ENCODE results near the gene JRKL. TPM values are rescaled to one million over a fixed set of nuclear protein-coding genes. Genes with fewer than 3 reads are reported as not detected.

JRKL gene
- total and polyA plus RNA-seq, 2 of the 13 experiments (the other 11 are each of a cell fraction or from before 2014, with no cell fraction given): 3.2 to 4.5 TPM

DNA sequence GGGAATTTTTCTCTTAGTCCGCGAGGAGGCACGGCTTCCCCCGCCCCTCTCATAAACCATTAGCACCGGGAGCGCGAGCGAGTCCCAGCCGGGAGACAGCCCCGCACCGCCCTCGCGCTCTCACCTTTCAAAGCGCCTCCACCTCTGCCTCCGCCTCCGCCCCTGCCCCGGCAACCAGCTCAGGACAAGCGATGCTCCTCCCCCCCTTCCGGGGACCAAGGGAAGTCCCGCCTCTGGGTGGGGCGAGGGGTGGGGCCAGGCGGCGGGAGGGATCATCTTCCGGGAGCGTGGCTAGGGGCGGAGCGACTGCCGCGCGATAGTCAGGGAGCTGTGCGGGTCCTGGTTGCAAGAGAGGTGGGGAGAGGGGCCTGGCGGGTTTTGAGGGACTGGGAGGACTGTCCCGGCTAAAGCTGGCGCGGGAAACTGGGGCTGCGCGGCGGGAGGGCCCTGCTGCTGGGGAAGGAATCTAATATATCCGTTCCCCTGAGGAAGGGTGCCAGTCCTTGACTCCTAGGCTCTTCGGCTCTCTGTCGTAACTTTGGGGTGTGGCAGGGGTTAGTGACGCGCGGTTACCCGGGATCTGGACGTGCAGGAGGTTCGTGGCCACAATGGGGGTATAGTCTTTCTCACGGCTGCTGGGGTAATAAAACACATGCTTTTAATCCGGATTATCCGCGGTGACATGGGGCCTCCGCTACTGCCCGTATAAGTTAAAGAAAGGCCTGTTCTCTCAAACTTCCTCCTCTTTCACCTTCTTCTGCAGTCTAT, at the start of gene JRKL, which contains the start of gene CCDC82 (continued):
- no peak for TF ChIP-seq ZBTB37 (CRISPR knock-in tag; IDR thresholded peaks at IDR 0.05)
- TF ChIP-seq SRSF9 (IDR thresholded peaks at IDR 0.05; ENCODE audit: borderline replicate concordance, insufficient read depth, low read depth, low read length, poor library complexity, severe bottlenecking): no peak
- TF ChIP-seq, protein P1, sequence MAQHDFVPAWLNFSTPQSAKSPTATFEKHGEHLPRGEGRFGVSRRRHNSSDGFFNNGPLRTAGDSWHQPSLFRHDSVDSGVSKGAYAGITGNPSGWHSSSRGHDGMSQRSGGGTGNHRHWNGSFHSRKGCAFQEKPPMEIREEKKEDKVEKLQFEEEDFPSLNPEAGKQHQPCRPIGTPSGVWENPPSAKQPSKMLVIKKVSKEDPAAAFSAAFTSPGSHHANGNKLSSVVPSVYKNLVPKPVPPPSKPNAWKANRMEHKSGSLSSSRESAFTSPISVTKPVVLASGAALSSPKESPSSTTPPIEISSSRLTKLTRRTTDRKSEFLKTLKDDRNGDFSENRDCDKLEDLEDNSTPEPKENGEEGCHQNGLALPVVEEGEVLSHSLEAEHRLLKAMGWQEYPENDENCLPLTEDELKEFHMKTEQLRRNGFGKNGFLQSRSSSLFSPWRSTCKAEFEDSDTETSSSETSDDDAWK (CRISPR knock-in tag; IDR thresholded peaks at IDR 0.05): no peak
- peak; percentile 79; the same call in 1 of the 2 replicates for TF ChIP-seq NCOA1 (CRISPR knock-in tag; IDR thresholded peaks at IDR 0.05)
- no peak for TF ChIP-seq JUN (CRISPR knock-in tag; IDR thresholded peaks at IDR 0.05)
- TF ChIP-seq LCORL (IDR thresholded peaks at IDR 0.05): no peak
- TF ChIP-seq LCORL (CRISPR knock-in tag; IDR thresholded peaks at IDR 0.05): peak; percentile 92
- TF ChIP-seq KDM2A (CRISPR knock-in tag; IDR thresholded peaks at IDR 0.05; ENCODE audit: borderline replicate concordance, low read depth): peak; percentile 44; the same call in 1 of the 2 replicates
- peak; percentile 76 for TF ChIP-seq MEIS1 (CRISPR knock-in tag; IDR thresholded peaks at IDR 0.05; ENCODE audit: borderline replicate concordance)
- peak; percentile 93 for TF ChIP-seq ZNF747 (CRISPR knock-in tag; IDR thresholded peaks at IDR 0.05; ENCODE audit: borderline replicate concordance)
- peak in 1 of 2 experiments; percentile 78; a peak in 2 of 4 replicates for TF ChIP-seq KLF16 (CRISPR knock-in tag; IDR thresholded peaks at IDR 0.05)
- no peak for TF ChIP-seq RBM22 (optimal IDR thresholded peaks at IDR 0.05; ENCODE audit: low read length)
- TF ChIP-seq SIX1 (CRISPR knock-in tag; IDR thresholded peaks at IDR 0.05; ENCODE audit: borderline replicate concordance): no peak
- no peak for TF ChIP-seq ATM (IDR thresholded peaks at IDR 0.05; ENCODE audit: borderline replicate concordance)
- TF ChIP-seq MTA3 (CRISPR knock-in tag; IDR thresholded peaks at IDR 0.05): no peak
- TF ChIP-seq MIER2 (CRISPR knock-in tag; IDR thresholded peaks at IDR 0.05): no peak
- TF ChIP-seq, protein P2, sequence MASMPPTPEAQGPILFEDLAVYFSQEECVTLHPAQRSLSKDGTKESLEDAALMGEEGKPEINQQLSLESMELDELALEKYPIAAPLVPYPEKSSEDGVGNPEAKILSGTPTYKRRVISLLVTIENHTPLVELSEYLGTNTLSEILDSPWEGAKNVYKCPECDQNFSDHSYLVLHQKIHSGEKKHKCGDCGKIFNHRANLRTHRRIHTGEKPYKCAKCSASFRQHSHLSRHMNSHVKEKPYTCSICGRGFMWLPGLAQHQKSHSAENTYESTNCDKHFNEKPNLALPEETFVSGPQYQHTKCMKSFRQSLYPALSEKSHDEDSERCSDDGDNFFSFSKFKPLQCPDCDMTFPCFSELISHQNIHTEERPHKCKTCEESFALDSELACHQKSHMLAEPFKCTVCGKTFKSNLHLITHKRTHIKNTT (CRISPR knock-in tag; IDR thresholded peaks at IDR 0.05): no peak
- TF ChIP-seq ARNT2 (CRISPR knock-in tag; IDR thresholded peaks at IDR 0.05; ENCODE audit: low read depth): no peak
- peak; percentile 63; the same call in 1 of the 2 replicates for TF ChIP-seq KAT7 (CRISPR knock-in tag; IDR thresholded peaks at IDR 0.05; ENCODE audit: borderline replicate concordance)
- peak; percentile 51; the same call in 1 of the 2 replicates for TF ChIP-seq ZNF562 (CRISPR knock-in tag; IDR thresholded peaks at IDR 0.05; ENCODE audit: borderline replicate concordance)
- no peak for TF ChIP-seq ZNF615 (CRISPR knock-in tag; IDR thresholded peaks at IDR 0.05; ENCODE audit: borderline replicate concordance)
- TF ChIP-seq ZNF510 (CRISPR knock-in tag; IDR thresholded peaks at IDR 0.05; ENCODE audit: low read depth): peak; percentile 89; the same call in 1 of the 2 replicates
- TF ChIP-seq ZNF552 (CRISPR knock-in tag; IDR thresholded peaks at IDR 0.05; ENCODE audit: borderline replicate concordance): peak; percentile 49; the same call in 1 of the 2 replicates
- peak; percentile 74 for TF ChIP-seq DR1 (CRISPR knock-in tag; IDR thresholded peaks at IDR 0.05)
- TF ChIP-seq CC2D1A (CRISPR knock-in tag; IDR thresholded peaks at IDR 0.05): no peak
- no peak for TF ChIP-seq SSRP1 (CRISPR knock-in tag; IDR thresholded peaks at IDR 0.05)
- peak; percentile 87 for TF ChIP-seq DRAP1 (CRISPR knock-in tag; IDR thresholded peaks at IDR 0.05)

Measured in HepG2 (cell line).